Adrenal gland (tissue), 5 donors: ENCODE results near the gene LTA4H.

Experiments
- CTCF ChIP-seq, 6 experiments: fragments of 450-650 bp in 4 of 6; fragments of 200-600 bp in 2 of 6; sonication (generic) in 1 of 6; IDR thresholded peaks; 1 replicate in 5 of 6; 2 replicates in 1 of 6; pipeline versions ENCODE4 v1.5.1 to v1.8.0; 2016 to 2021; ENCODE audit warnings: antibody characterized with exemption in 6 of 6, mild to moderate bottlenecking in 2 of 6, moderate library complexity in 1 of 6
- POLR2A ChIP-seq, 2 donors: fragments of 450-650 bp; IDR thresholded peaks; one replicate each; pipeline ENCODE4 v1.6.1; 2017; ENCODE audit warnings: antibody characterized with exemption in 2 of 2, mild to moderate bottlenecking in 2 of 2, moderate library complexity in 1 of 2
- donor health status: DM: no; HTN: no; CAD: no.

GRCh38 chr12:96064966-96065365, 29.6 kb upstream of the LTA4H start:
- TF ChIP-seq CTCF (IDR thresholded peaks at IDR 0.05) = no peak
- no peak for TF ChIP-seq POLR2A (IDR thresholded peaks at IDR 0.05)
